Esophagus muscularis mucosa (tissue), 4 donors: Measurements from ENCODE around the gene SFXN5. TPM values are rescaled to one million over a fixed set of nuclear protein-coding genes. Genes with fewer than 3 reads are reported as not detected.

Experiments
- DNase-seq: peaks from one replicate; pipeline ENCODE4 v3.0.0-alpha.2; 2017; ENCODE audit errors: extremely low spot score
- H3K27ac ChIP-seq, 4 donors: fragments of 200-600 bp; sonication (generic); replicated peaks in 1 of 4; 1 replicate in 3 of 4; 2 replicates in 1 of 4; pipeline ENCODE4 v1.5.1; 2016 to 2019; ENCODE audit warnings: mild to moderate bottlenecking in 1 of 4
- H3K27me3 ChIP-seq, 4 donors: fragments of 200-600 bp; sonication (generic); one replicate each; pipeline versions ENCODE4 v1.5.1 to v1.6.0; 2016 to 2019
- H3K36me3 ChIP-seq, 4 donors: fragments of 200-600 bp; sonication (generic); one replicate each; pipeline ENCODE4 v1.5.1; 2016 to 2019
- H3K4me1 ChIP-seq, 4 donors: fragments of 200-600 bp; sonication (generic); one replicate each; pipeline ENCODE4 v1.5.1; 2016 to 2019
- H3K4me3 ChIP-seq, 4 donors: fragments of 200-600 bp; sonication (generic); 1 replicate in 2 of 4; 2 replicates in 2 of 4; pipeline ENCODE4 v1.5.1; 2016 to 2019; ENCODE audit warnings: mild to moderate bottlenecking in 4 of 4, moderate library complexity in 1 of 4
- H3K9me3 ChIP-seq, 4 donors: fragments of 200-600 bp; sonication (generic); 1 replicate in 3 of 4; 2 replicates in 1 of 4; pipeline ENCODE4 v1.5.1; 2016 to 2019
- EP300 ChIP-seq: sonication (generic); formaldehyde crosslinking; IDR thresholded peaks from one replicate; pipeline ENCODE4 v1.6.1; 2017; ENCODE audit warnings: antibody characterized with exemption
- POLR2A ChIP-seq: fragments of 450-650 bp; IDR thresholded peaks from one replicate; pipeline ENCODE4 v1.6.1; 2017; ENCODE audit warnings: antibody characterized with exemption, moderate library complexity, mild to moderate bottlenecking, low read depth
- POLR2AphosphoS5 ChIP-seq, 2 donors: sonication (generic); formaldehyde crosslinking; IDR thresholded peaks; one replicate each; pipeline ENCODE4 v1.6.1; 2017; ENCODE audit warnings: antibody characterized with exemption in 2 of 2
- WGBS: methylation state at CpG from one replicate; pipeline ENCODE4 v1.1.5; 2018; 5-methylcytosine and 5-hydroxymethylcytosine counted together
- intact Hi-C: fragments of 100-400 bp; cut with DNase I; formaldehyde crosslinking; loops from one replicate; pipeline ENCODE4 v1.15.1; 2023
- total RNA-seq, 4 donors: library from RNA; depleted of rRNA; stranded (reverse); fragments of >200 nt; gene quantifications; one replicate each; pipeline versions ENCODE4 v1.1.0 to v1.2.1, GENCODE V29; 2016
- TF ChIP-seq, protein P1 (sequence below), 3 experiments: fragments of 200-600 bp in 2 of 3; fragments of 450-650 bp in 1 of 3; sonication (generic) in 2 of 3; IDR thresholded peaks; one replicate each; pipeline ENCODE4 v1.5.1; 2017 to 2019; ENCODE audit warnings: antibody characterized with exemption in 3 of 3, mild to moderate bottlenecking in 2 of 3, moderate library complexity in 1 of 3

SFXN5 gene
- total RNA-seq, 4 donors from 2014 or later = 5.8 to 10.0 (median 6.8) TPM

GRCh38 chr2:72921853-72922252 is 149.7 kb downstream of the SFXN5 start:
- no peaks in the 10 kb centered on the region for H3K36me3 ChIP-seq
- intact Hi-C loops = no loop called here
- H3K9me3 ChIP-seq = no peaks in the 10 kb centered on the region
- peaks cover 25 to 100% (median 93%) of the 10 kb centered on the region in 4 donors for H3K27me3 ChIP-seq
- no peak overlapping the region for H3K27ac ChIP-seq
- DNase-seq = no peak
- WGBS = 92% methylated on average over 1 of the region's 1 CpG
- TF ChIP-seq POLR2AphosphoS5 (IDR thresholded peaks at IDR 0.05) = no peak
- no peak for TF ChIP-seq POLR2A
- TF ChIP-seq EP300 = no peak
- TF ChIP-seq, protein P1, sequence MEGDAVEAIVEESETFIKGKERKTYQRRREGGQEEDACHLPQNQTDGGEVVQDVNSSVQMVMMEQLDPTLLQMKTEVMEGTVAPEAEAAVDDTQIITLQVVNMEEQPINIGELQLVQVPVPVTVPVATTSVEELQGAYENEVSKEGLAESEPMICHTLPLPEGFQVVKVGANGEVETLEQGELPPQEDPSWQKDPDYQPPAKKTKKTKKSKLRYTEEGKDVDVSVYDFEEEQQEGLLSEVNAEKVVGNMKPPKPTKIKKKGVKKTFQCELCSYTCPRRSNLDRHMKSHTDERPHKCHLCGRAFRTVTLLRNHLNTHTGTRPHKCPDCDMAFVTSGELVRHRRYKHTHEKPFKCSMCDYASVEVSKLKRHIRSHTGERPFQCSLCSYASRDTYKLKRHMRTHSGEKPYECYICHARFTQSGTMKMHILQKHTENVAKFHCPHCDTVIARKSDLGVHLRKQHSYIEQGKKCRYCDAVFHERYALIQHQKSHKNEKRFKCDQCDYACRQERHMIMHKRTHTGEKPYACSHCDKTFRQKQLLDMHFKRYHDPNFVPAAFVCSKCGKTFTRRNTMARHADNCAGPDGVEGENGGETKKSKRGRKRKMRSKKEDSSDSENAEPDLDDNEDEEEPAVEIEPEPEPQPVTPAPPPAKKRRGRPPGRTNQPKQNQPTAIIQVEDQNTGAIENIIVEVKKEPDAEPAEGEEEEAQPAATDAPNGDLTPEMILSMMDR (IDR thresholded peaks at IDR 0.05) = no peak
- H3K4me3 ChIP-seq = no peak overlapping the region
- peaks cover 49 to 65% (median 54%) of the 10 kb centered on the region in 4 donors for H3K4me1 ChIP-seq

- H3K9me3 ChIP-seq = no peaks in the 10 kb centered on the region
- TF ChIP-seq EP300 = no peak
- TF ChIP-seq, protein P1 (IDR thresholded peaks at IDR 0.05) = no peak
- no peak for TF ChIP-seq POLR2AphosphoS5 (IDR thresholded peaks at IDR 0.05)
- TF ChIP-seq POLR2A = no peak
- no peak overlapping the region for H3K27ac ChIP-seq
- intact Hi-C loops = no loop called here
- H3K4me1 ChIP-seq = peaks cover 55 to 71% (median 59%) of the 10 kb centered on the region in 4 donors
- 26% methylated on average over 14 of the region's 15 CpGs for WGBS
- no peaks in the 10 kb centered on the region for H3K36me3 ChIP-seq
- peak overlapping the region in 2 of 4 donors; percentile 41 to 52 for H3K4me3 ChIP-seq
- DNase-seq = no peak
- H3K27me3 ChIP-seq = peaks cover 25 to 100% (median 94%) of the 10 kb centered on the region in 4 donors
Observed at GRCh38 chr2:72921088-72921851, 150.2 kb downstream of the SFXN5 start.

DNA sequence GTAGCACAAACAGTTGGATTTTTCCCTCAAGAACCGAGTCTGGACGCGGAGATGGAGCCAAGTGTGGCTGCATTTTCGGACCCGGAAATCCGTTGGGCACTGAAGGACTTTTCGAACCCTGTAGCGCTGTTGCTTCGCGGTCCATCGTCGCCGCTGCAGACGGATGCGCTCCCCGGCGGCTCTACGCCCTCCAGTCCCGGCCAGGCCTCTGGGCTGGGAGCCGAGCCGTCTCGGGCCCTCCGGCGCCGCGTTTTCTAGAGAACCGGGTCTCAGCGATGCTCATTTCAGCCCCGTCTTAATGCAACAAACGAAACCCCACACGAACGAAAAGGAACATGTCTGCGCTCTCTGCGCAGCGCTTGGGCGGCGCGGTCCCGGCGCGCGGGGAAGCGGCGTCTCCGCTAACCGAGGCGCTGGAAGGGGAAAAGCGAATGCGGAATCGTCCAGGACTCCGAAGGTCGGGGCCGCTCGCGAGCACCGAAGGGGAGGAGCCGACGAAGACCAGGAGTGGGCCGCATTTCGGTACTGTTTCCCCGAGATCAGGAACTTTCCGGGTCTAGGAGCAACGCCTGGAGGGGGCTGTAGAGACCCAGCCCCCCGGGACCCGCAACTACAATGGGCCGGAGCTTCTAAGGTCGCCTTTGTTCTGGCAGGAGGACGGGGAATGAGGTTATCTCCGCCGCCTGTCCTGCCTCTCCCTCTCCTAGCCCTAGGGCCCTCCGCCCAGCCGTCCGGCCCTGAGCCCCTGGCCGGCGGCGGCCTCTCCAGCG is 151.0 kb downstream of the SFXN5 start:
- H3K27me3 ChIP-seq = peaks cover 31 to 100% (median 95%) of the 10 kb centered on the region in 4 donors
- no peaks in the 10 kb centered on the region for H3K9me3 ChIP-seq
- no peaks in the 10 kb centered on the region for H3K36me3 ChIP-seq
- H3K4me1 ChIP-seq = peaks cover 62 to 75% (median 67%) of the 10 kb centered on the region in 4 donors
- DNase-seq = no peak
- peak overlapping the region; percentile 23 to 52 (median 42) for H3K4me3 ChIP-seq
- TF ChIP-seq, protein P1 (IDR thresholded peaks at IDR 0.05) = no peak
- peak in 1 of 2 donors; percentile 15 for TF ChIP-seq POLR2AphosphoS5 (IDR thresholded peaks at IDR 0.05)
- WGBS = 4% methylated on average over 15 of the region's 77 CpGs
- intact Hi-C loops = no loop called here
- H3K27ac ChIP-seq = no peak overlapping the region

GRCh38 chr2:72919414-72920317 is 151.8 kb downstream of the SFXN5 start:
- peaks cover 33 to 100% (median 95%) of the 10 kb centered on the region in 4 donors for H3K27me3 ChIP-seq
- no peaks in the 10 kb centered on the region for H3K9me3 ChIP-seq
- H3K36me3 ChIP-seq = no peaks in the 10 kb centered on the region
- DNase-seq = no peak
- 13% methylated on average over 6 of the region's 48 CpGs for WGBS
- peaks cover 65 to 75% (median 70%) of the 10 kb centered on the region in 4 donors for H3K4me1 ChIP-seq
- TF ChIP-seq POLR2AphosphoS5 (IDR thresholded peaks at IDR 0.05) (no peak), POLR2A (no peak), EP300 (no peak)
- TF ChIP-seq, protein P1 (IDR thresholded peaks at IDR 0.05) = no peak
- peak overlapping the region; percentile 23 to 52 (median 42) for H3K4me3 ChIP-seq
- intact Hi-C loops = no loop called here
- no peak overlapping the region for H3K27ac ChIP-seq
